Measurements from ENCODE around the gene XRN1. TPM values are rescaled to one million over a fixed set of nuclear protein-coding genes. Genes with fewer than 3 reads are reported as not detected.
"Not testable (repeated sequence)": the region's sequence is repeated elsewhere in the genome, so short reads cannot be mapped to it uniquely, and the experiment has no call there.

Gene XRN1
- total and polyA plus RNA-seq, 3 experiments from 2014 or later = 29.0 to 57.8 (median 34.6) TPM

DNA sequence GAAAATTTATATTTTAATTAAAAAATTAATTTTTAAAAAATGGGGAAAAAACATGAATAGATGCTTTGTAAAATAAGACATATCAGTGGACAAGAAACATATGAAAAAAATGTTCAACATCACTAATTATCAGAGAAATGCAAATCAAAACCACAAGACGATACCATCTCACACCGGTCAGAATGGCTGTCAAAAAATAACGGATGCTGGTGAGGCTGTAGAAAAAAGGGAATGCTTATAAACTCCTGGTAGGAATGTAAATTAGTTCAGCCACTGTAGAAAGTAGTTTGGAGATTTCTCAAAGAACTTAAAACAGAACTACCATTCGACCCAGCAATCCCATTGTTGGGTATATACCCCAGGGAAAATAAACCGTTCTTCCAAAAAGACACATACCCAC, 93.8 kb downstream of the XRN1 start:
- no peaks in the 10 kb centered on the region for H3K27me3 ChIP-seq (ENCODE audit: insufficient read depth, low read length, poor library complexity, severe bottlenecking)
- H3K36me3 Mint-ChIP-seq = peaks cover 36 to 60% (median 37%) of the 10 kb centered on the region in 3 donors
- no peaks in the 10 kb centered on the region for H3K9me3 Mint-ChIP-seq
- no peak overlapping the region for H3K27ac Mint-ChIP-seq
- no peaks in the 10 kb centered on the region for H3K4me1 Mint-ChIP-seq
- no peak overlapping the region for H3K4me3 Mint-ChIP-seq
- H3K27ac ChIP-seq (ENCODE audit: low read depth, low read length) = no peak overlapping the region
- ChIA-PET POLR2A (no interaction called here), CTCF (no interaction called here)
- no peak overlapping the region for H3K4me3 ChIP-seq (ENCODE audit: low read length)
- H3K36me3 ChIP-seq (ENCODE audit: insufficient read depth, low read length) = peaks cover 44% of the 10 kb centered on the region
- H3K4me1 ChIP-seq (ENCODE audit: insufficient read depth, low read length) = no peaks in the 10 kb centered on the region
- DNase-seq = no peak
- no peaks in the 10 kb centered on the region for H3K27me3 Mint-ChIP-seq
- no peaks in the 10 kb centered on the region for H3K9me3 ChIP-seq (ENCODE audit: low read length)

DNA sequence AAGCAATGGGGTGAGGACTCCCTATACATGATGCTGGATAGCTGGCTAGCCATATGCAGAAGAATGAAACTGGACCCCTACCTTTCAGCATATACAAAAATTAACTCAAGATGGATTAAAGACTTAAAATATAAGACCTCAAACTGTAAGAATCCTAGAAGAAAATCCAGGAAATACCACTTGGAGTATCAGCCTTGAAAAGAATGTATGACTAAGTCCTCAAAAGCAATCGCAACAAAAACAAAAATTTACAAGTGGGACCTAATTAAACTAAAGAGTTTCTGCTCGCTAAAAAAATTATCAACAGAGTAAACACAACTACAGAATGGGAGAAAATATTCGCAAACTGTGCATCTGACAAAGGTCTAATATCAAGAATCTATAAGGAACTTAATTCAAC, 94.3 kb downstream of the XRN1 start:
- POLR2A ChIA-PET = no interaction called here
- Mint-ChIP-seq H3K36me3 (peaks cover 36 to 61% (median 37%) of the 10 kb centered on the region in 3 donors), H3K9me3 (no peaks in the 10 kb centered on the region), H3K27me3 (no peaks in the 10 kb centered on the region), H3K4me3 (no peak overlapping the region), H3K4me1 (no peaks in the 10 kb centered on the region), H3K27ac (peak overlapping the region in 1 of 8 donors; percentile 40)
- no peaks in the 10 kb centered on the region for H3K27me3 ChIP-seq (ENCODE audit: insufficient read depth, low read length, poor library complexity, severe bottlenecking)
- H3K4me3 ChIP-seq (ENCODE audit: low read length) = no peak overlapping the region
- no peaks in the 10 kb centered on the region for H3K9me3 ChIP-seq (ENCODE audit: low read length)
- DNase-seq = no peak
- peaks cover 42% of the 10 kb centered on the region for H3K36me3 ChIP-seq (ENCODE audit: insufficient read depth, low read length)
- H3K4me1 ChIP-seq (ENCODE audit: insufficient read depth, low read length) = no peaks in the 10 kb centered on the region
- CTCF ChIA-PET = no interaction called here
- H3K27ac ChIP-seq (ENCODE audit: low read depth, low read length) = no peak overlapping the region

DNA sequence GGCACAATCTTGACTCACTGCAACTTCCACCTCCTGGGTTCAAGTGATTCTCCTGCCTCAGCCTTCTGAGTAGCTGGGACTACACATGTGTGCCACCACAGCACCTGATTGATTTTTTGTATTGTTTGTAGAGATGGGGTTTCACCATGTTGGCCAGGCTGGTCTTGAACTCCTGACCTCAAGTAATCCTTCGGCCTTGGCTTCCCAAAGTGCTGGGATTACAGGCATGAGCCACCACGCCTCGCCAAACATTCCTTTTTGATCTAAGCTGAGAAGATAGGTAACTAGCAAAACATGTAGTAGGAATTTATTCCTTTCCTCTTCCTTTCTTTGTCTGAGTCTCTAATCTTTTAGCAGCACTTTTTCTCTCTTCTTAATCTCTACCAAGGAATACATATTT, 95.1 kb downstream of the XRN1 start:
- H3K36me3 ChIP-seq (ENCODE audit: insufficient read depth, low read length) = peaks cover 46% of the 10 kb centered on the region
- H3K4me3 Mint-ChIP-seq; H3K27me3 ChIP-seq (ENCODE audit: insufficient read depth, low read length, poor library complexity, severe bottlenecking); CTCF ChIA-PET; H3K27ac ChIP-seq (ENCODE audit: low read depth, low read length); H3K27me3 Mint-ChIP-seq; H3K9me3 Mint-ChIP-seq; H3K4me1 Mint-ChIP-seq; H3K9me3 ChIP-seq (ENCODE audit: low read length); H3K4me1 ChIP-seq (ENCODE audit: insufficient read depth, low read length); H3K4me3 ChIP-seq (ENCODE audit: low read length); POLR2A ChIA-PET; DNase-seq: not testable (repeated sequence)
- Mint-ChIP-seq H3K27ac (peak overlapping the region in 2 of 8 donors; percentile 3 to 29), H3K36me3 (peaks cover 32 to 61% (median 35%) of the 10 kb centered on the region in 3 donors)

DNA sequence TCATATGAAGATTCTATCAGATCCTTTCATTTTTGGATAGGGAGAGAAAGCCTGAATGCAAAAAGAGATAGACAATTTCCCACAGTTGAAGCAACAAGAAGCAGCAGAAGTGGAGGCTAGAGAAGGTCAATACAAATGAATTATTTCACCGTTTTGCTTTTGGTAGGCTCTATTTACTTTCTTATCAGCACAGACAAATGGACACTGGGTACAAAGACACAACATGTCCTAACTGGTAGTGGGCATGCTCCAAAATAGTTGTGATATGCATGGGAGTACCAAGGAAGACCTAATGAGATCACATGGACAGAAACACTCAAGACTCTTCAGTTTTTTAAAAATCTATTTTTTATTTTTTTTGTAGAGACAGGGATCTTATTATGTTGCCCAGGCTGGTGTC, 99.4 kb downstream of the XRN1 start:
- no peaks in the 10 kb centered on the region for H3K4me1 ChIP-seq (ENCODE audit: insufficient read depth, low read length)
- CTCF ChIA-PET = no interaction called here
- Mint-ChIP-seq H3K36me3 (peaks cover 23 to 57% (median 23%) of the 10 kb centered on the region in 3 donors), H3K27ac (peak overlapping the region in 3 of 8 donors; percentile 37 to 84 (median 45)), H3K9me3 (no peaks in the 10 kb centered on the region), H3K4me1 (peaks cover 0 to 5% (median 0%) of the 10 kb centered on the region in 3 donors), H3K27me3 (no peaks in the 10 kb centered on the region), H3K4me3 (no peak overlapping the region)
- H3K4me3 ChIP-seq (ENCODE audit: low read length) = no peak overlapping the region
- no peak overlapping the region for H3K27ac ChIP-seq (ENCODE audit: low read depth, low read length)
- no peaks in the 10 kb centered on the region for H3K9me3 ChIP-seq (ENCODE audit: low read length)
- no peak for DNase-seq
- POLR2A ChIA-PET = no interaction called here
- H3K36me3 ChIP-seq (ENCODE audit: insufficient read depth, low read length) = peaks cover 18% of the 10 kb centered on the region
- no peaks in the 10 kb centered on the region for H3K27me3 ChIP-seq (ENCODE audit: insufficient read depth, low read length, poor library complexity, severe bottlenecking)

DNA sequence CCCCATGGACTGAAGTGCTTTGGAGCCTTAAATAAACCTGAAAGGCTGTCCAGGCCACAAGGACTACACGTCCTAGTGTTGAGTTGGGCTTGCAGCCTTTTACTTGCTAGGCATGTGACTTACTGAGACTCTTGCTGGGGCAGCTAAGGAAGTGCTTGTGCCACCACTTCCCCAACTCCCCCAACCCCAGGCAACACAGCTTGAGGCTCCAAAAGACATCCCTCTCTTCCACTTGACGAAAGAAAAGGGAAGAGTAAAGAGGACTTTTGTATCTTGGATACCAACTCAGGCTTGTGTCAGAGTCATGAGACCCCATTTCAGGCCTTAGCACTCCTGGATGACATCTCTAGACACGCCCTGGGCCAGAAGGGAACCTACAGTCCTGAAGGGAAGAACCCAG, 109.8 kb downstream of the XRN1 start:
- H3K4me1 ChIP-seq (ENCODE audit: insufficient read depth, low read length) = no peaks in the 10 kb centered on the region
- DNase-seq = no peak
- H3K4me3 ChIP-seq (ENCODE audit: low read length) = no peak overlapping the region
- peaks cover 43 to 80% (median 49%) of the 10 kb centered on the region in 3 donors for H3K36me3 Mint-ChIP-seq
- H3K36me3 ChIP-seq (ENCODE audit: insufficient read depth, low read length) = peaks cover 30% of the 10 kb centered on the region
- no peak overlapping the region for H3K4me3 Mint-ChIP-seq
- no peaks in the 10 kb centered on the region for H3K27me3 ChIP-seq (ENCODE audit: insufficient read depth, low read length, poor library complexity, severe bottlenecking)
- H3K9me3 Mint-ChIP-seq = peaks cover 4 to 17% (median 15%) of the 10 kb centered on the region in 5 donors
- no peak overlapping the region for H3K27ac ChIP-seq (ENCODE audit: low read depth, low read length)
- H3K27ac Mint-ChIP-seq = peak overlapping the region in 1 of 8 donors; percentile 30
- ChIA-PET CTCF (no interaction called here), POLR2A (no interaction called here)
- H3K27me3 Mint-ChIP-seq = no peaks in the 10 kb centered on the region
- no peaks in the 10 kb centered on the region for H3K9me3 ChIP-seq (ENCODE audit: low read length)
- peaks cover 19 to 30% (median 24%) of the 10 kb centered on the region in 3 donors for H3K4me1 Mint-ChIP-seq

DNA sequence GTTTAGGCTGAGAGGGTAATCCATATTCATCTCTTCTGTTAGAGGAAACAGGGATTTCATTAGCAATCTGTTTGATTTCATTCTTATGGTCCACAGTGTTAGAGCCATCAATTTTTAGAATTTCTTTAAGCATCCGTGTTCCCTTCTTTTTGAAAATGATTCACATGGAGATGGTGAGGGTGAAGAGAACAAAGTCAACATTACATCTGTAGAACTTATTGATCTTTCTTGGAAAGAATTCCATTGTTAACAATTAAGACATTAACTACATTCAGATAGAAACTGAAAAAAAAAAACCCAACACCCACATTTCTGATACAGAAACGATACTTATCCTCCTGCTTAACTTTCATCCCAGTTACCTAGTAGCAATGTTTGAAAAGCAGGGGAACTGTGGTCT, 115.4 kb downstream of the XRN1 start:
- Histone ChIP-seq H3K9me3 (ENCODE audit: low read length) (no peaks in the 10 kb centered on the region), H3K4me3 (ENCODE audit: low read length) (no peak overlapping the region), H3K36me3 (ENCODE audit: insufficient read depth, low read length) (peaks cover 17% of the 10 kb centered on the region), H3K4me1 (ENCODE audit: insufficient read depth, low read length) (no peaks in the 10 kb centered on the region), H3K27ac (ENCODE audit: low read depth, low read length) (no peak overlapping the region), H3K27me3 (ENCODE audit: insufficient read depth, low read length, poor library complexity, severe bottlenecking) (no peaks in the 10 kb centered on the region)
- no peak overlapping the region for H3K4me3 Mint-ChIP-seq
- ChIA-PET CTCF (no interaction called here), POLR2A (no interaction called here)
- H3K27me3 Mint-ChIP-seq = no peaks in the 10 kb centered on the region
- peaks cover 0 to 6% (median 0%) of the 10 kb centered on the region in 3 donors for H3K4me1 Mint-ChIP-seq
- no peaks in the 10 kb centered on the region for H3K9me3 Mint-ChIP-seq
- no peak for DNase-seq
- no peak overlapping the region for H3K27ac Mint-ChIP-seq
- peaks cover 8 to 68% (median 26%) of the 10 kb centered on the region in 3 donors for H3K36me3 Mint-ChIP-seq

DNA sequence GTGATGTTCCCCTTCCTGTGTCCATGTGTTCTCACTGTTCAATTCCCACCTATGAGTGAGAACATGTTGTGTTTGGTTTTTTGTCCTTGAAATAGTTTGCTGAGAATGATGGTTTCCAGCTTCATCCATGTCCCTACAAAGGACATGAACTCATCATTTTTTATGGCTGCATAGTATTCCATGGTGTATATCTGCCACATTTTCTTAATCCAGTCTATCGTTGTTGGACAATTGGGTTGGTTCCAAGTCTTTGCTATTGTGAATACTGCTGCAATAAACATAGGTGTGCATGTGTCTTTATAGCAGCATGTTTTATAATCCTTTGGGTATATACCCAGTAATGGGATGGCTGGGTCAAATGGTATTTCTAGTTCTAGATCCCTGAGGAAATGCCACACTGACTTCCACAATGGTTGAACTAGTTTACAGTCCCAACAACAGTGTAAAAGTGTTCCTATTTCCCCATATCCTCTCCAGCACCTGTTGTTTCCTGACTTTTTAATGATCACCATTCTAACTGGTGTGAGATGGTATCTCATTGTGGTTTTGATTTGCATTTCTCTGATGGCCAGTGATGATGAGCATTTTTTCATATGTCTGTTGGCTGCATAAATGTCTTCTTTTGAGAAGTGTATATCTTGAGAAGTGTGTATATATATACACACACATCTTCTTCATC, 123.4 kb downstream of the XRN1 start:
- CTCF ChIA-PET; H3K4me3 Mint-ChIP-seq; H3K27ac ChIP-seq (ENCODE audit: low read depth, low read length); H3K9me3 ChIP-seq (ENCODE audit: low read length); H3K27ac Mint-ChIP-seq; H3K4me1 Mint-ChIP-seq; H3K9me3 Mint-ChIP-seq; H3K4me3 ChIP-seq (ENCODE audit: low read length); H3K27me3 ChIP-seq (ENCODE audit: insufficient read depth, low read length, poor library complexity, severe bottlenecking); POLR2A ChIA-PET; H3K27me3 Mint-ChIP-seq; H3K36me3 ChIP-seq (ENCODE audit: insufficient read depth, low read length); H3K4me1 ChIP-seq (ENCODE audit: insufficient read depth, low read length); DNase-seq: not testable (repeated sequence)
- H3K36me3 Mint-ChIP-seq = peaks cover 33 to 65% (median 37%) of the 10 kb centered on the region in 3 donors

DNA sequence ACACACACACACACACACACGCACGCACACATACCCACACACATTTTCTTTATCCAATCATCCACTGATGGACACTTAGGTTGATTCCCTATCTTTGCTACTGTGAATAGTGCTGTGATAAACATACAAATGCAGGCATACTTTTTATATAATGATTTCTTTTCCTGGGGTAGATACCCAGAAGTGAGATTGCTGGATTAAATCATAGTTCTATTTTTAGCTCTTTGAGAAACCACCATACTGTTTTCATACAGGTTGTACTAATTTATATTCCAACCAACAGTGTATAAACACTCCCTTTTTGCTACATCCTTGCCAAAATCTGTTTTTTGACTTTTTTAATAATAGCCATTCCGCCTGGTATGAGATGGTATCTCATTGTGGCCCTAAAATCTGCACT, 127.9 kb downstream of the XRN1 start:
- H3K36me3 ChIP-seq (ENCODE audit: insufficient read depth, low read length) = peaks cover 6% of the 10 kb centered on the region
- CTCF ChIA-PET = no interaction called here
- H3K4me3 Mint-ChIP-seq = no peak overlapping the region
- H3K27ac ChIP-seq (ENCODE audit: low read depth, low read length) = no peak overlapping the region
- H3K4me3 ChIP-seq (ENCODE audit: low read length) = no peak overlapping the region
- H3K4me1 Mint-ChIP-seq = peaks cover 0 to 4% (median 0%) of the 10 kb centered on the region in 3 donors
- H3K36me3 Mint-ChIP-seq = peaks cover 4 to 58% (median 20%) of the 10 kb centered on the region in 3 donors
- no peak for DNase-seq
- no peaks in the 10 kb centered on the region for H3K4me1 ChIP-seq (ENCODE audit: insufficient read depth, low read length)
- H3K27ac Mint-ChIP-seq = peak overlapping the region in 4 of 8 donors; percentile 11 to 72 (median 20)
- H3K9me3 ChIP-seq (ENCODE audit: low read length) = no peaks in the 10 kb centered on the region
- no peaks in the 10 kb centered on the region for H3K9me3 Mint-ChIP-seq
- no peaks in the 10 kb centered on the region for H3K27me3 ChIP-seq (ENCODE audit: insufficient read depth, low read length, poor library complexity, severe bottlenecking)
- POLR2A ChIA-PET = no interaction called here
- peaks cover 0 to 3% of the 10 kb centered on the region in 2 donors for H3K27me3 Mint-ChIP-seq
